ENCODE measurements around the gene IKZF3. TPM values are rescaled to one million over a fixed set of nuclear protein-coding genes. Genes with fewer than 3 reads are reported as not detected.

IKZF3 gene
- total RNA-seq, 1 experiment from 2014 or later: 0.81 TPM

DNA sequence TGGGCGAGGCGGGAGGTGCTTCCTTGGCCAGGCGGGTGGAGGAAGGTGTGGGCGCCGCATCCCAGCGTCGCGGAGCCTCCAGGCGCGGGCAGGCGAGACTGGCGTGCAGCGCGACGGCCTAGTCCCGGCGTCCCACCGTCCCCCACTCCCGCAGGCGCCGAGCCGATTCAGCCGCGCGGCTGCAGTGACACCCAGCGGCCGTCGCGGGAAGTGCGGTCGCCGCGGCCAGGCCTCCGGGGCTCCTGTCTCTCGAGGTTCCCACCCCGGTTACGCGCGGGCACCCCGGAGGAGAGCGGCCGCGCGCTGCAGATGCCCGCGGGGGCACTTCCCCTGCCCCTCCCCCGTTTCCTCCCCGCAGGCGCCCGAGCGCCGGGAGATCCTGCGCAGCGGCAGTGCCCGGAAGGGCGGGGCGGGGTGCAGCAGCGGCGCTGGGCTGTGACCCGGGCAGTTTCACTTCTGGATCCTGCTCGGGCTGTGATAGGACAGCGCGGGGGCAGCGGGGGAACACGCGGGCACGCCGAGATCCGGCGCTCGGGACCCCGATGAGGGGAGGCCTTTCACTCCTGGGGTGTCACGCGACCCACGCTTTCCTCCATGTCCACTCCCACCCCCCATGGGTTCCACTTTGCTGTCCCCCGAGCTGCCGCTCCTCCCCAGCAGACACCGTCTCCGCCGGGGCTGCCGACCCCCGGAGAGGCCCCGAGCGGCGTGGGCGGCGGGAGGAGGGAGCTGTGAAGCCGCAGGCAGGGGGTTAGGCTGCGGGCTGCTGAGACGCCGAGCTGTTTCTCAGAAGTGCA, 109.8 kb downstream of the IKZF3 start (continued):
- TF ChIP-seq, protein P1, sequence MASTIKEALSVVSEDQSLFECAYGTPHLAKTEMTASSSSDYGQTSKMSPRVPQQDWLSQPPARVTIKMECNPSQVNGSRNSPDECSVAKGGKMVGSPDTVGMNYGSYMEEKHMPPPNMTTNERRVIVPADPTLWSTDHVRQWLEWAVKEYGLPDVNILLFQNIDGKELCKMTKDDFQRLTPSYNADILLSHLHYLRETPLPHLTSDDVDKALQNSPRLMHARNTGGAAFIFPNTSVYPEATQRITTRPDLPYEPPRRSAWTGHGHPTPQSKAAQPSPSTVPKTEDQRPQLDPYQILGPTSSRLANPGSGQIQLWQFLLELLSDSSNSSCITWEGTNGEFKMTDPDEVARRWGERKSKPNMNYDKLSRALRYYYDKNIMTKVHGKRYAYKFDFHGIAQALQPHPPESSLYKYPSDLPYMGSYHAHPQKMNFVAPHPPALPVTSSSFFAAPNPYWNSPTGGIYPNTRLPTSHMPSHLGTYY (CRISPR knock-in tag; IDR thresholded peaks at IDR 0.05): no peak
- TF ChIP-seq, protein P2, sequence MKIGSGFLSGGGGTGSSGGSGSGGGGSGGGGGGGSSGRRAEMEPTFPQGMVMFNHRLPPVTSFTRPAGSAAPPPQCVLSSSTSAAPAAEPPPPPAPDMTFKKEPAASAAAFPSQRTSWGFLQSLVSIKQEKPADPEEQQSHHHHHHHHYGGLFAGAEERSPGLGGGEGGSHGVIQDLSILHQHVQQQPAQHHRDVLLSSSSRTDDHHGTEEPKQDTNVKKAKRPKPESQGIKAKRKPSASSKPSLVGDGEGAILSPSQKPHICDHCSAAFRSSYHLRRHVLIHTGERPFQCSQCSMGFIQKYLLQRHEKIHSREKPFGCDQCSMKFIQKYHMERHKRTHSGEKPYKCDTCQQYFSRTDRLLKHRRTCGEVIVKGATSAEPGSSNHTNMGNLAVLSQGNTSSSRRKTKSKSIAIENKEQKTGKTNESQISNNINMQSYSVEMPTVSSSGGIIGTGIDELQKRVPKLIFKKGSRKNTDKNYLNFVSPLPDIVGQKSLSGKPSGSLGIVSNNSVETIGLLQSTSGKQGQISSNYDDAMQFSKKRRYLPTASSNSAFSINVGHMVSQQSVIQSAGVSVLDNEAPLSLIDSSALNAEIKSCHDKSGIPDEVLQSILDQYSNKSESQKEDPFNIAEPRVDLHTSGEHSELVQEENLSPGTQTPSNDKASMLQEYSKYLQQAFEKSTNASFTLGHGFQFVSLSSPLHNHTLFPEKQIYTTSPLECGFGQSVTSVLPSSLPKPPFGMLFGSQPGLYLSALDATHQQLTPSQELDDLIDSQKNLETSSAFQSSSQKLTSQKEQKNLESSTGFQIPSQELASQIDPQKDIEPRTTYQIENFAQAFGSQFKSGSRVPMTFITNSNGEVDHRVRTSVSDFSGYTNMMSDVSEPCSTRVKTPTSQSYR (CRISPR knock-in tag; IDR thresholded peaks at IDR 0.05): peak; percentile 70; the same call in 1 of the 2 replicates
- TF ChIP-seq NFE2L1 (CRISPR knock-in tag; IDR thresholded peaks at IDR 0.05): peak; percentile 48; the same call in 1 of the 2 replicates
- peak; percentile 62 for TF ChIP-seq GABPB1 (CRISPR knock-in tag; IDR thresholded peaks at IDR 0.05)
- TF ChIP-seq AFF4 (CRISPR knock-in tag; IDR thresholded peaks at IDR 0.05; ENCODE audit: borderline replicate concordance): 0 out of 2 replicates have a peak, but pooled peaks have one; percentile 79
- TF ChIP-seq ZNF263 (CRISPR knock-in tag; IDR thresholded peaks at IDR 0.05; ENCODE audit: low read depth): 0 out of 2 replicates have a peak, but pooled peaks have one; percentile 5
- no peak for TF ChIP-seq AR (CRISPR knock-in tag; IDR thresholded peaks at IDR 0.05)
- TF ChIP-seq, protein P3, sequence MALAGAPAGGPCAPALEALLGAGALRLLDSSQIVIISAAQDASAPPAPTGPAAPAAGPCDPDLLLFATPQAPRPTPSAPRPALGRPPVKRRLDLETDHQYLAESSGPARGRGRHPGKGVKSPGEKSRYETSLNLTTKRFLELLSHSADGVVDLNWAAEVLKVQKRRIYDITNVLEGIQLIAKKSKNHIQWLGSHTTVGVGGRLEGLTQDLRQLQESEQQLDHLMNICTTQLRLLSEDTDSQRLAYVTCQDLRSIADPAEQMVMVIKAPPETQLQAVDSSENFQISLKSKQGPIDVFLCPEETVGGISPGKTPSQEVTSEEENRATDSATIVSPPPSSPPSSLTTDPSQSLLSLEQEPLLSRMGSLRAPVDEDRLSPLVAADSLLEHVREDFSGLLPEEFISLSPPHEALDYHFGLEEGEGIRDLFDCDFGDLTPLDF (CRISPR knock-in tag; IDR thresholded peaks at IDR 0.05): peak; percentile 76
- peak; percentile 40; the same call in 1 of the 2 replicates for TF ChIP-seq PRDM15 (CRISPR knock-in tag; IDR thresholded peaks at IDR 0.05)
- 0 out of 2 replicates have a peak, but pooled peaks have one; percentile 1 for TF ChIP-seq E2F4 (CRISPR knock-in tag; IDR thresholded peaks at IDR 0.05; ENCODE audit: borderline replicate concordance, low read depth)
- TF ChIP-seq CREM (CRISPR knock-in tag; IDR thresholded peaks at IDR 0.05): no peak
- TF ChIP-seq ZNF138 (CRISPR knock-in tag; conservative IDR thresholded peaks at IDR 0.05): no peak
- TF ChIP-seq NR2C2 (CRISPR knock-in tag; IDR thresholded peaks at IDR 0.05): no peak
